Progenitor cell of endocrine pancreas (in vitro differentiated cells): ENCODE results near the gene NDST4. TPM values are rescaled to one million over a fixed set of nuclear protein-coding genes. Genes with fewer than 3 reads are reported as not detected.

Experiments
- DNase-seq: peaks from one replicate; pipeline ENCODE4 v3.0.0; 2021; ENCODE audit warnings: low spot score; ENCODE audit not compliant: unreplicated experiment
- H3K27ac Mint-ChIP-seq: 2 replicates; pipeline ENCODE4 v1.8.0; 2021; ENCODE audit warnings: mild to moderate bottlenecking, moderate library complexity, mixed read lengths
- H3K27me3 Mint-ChIP-seq: 2 replicates; pipeline ENCODE4 v1.8.0; 2021; ENCODE audit warnings: mixed read lengths
- H3K36me3 Mint-ChIP-seq: 2 replicates; pipeline ENCODE4 v1.8.0; 2022; ENCODE audit warnings: mixed read lengths; ENCODE audit not compliant: insufficient read depth
- H3K4me1 Mint-ChIP-seq: 2 replicates; pipeline ENCODE4 v1.8.0; 2021; ENCODE audit warnings: low read depth, mixed read lengths
- H3K4me3 Mint-ChIP-seq: 2 replicates; pipeline ENCODE4 v1.8.0; 2021; ENCODE audit warnings: low read depth, mild to moderate bottlenecking, moderate library complexity, mixed read lengths
- H3K9me3 Mint-ChIP-seq: 2 replicates; pipeline ENCODE4 v1.8.0; 2021; ENCODE audit warnings: low read depth, mixed read lengths
- long read RNA-seq: library from polyadenylated mRNA; unstranded; transcript quantifications from one replicate; pipeline ENCODE4 v2.0.0, GENCODE V29; 2020
- total RNA-seq: library from RNA; stranded (reverse); gene quantifications from 2 replicates; pipeline ENCODE4 v1.2.1, GENCODE V29; 2021
- TF ChIP-seq, protein P1 (sequence below): fragments of 200-600 bp; sonication (generic); IDR thresholded peaks from one replicate; pipeline ENCODE4 v1.5.0; 2021; ENCODE audit warnings: antibody characterized with exemption, mild to moderate bottlenecking; ENCODE audit not compliant: unreplicated experiment

Gene NDST4
- total RNA-seq = 0.14 and 0.20 TPM in 2 replicates
- long read RNA-seq, partial matches to known transcripts = 0 of 1 reads
- long read RNA-seq, other reads (novel, unspliced or antisense) = 1 of 1 reads

DNA sequence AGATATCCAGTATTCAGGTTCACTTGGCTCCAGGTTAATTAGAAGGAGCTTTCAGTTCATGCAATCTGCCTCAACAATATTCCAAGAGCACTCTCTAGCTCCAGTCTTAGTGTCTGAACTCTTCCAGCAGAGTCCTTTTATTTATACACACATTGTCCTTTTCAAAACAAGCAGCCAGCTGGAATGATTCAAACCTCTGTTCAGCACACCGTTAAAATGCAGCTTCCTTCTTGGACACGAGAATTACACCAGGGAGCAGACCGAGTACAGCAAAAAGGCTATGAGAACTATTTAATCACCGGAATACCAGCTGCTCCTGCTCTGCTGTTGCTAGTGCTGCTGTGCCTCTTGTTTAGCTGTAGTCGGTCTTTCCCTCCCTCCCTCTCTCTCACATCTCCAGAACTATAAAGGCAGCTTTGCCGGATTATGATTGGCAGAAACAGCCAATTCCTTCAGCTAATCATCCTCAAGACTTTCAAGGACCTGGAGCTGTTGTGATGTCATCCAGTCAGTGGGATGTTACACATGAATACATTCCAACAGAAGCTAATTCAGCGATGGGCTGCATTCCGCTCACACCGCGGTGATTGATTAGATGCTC, at the start of gene NDST4:
NDST4 (minus strand) TSS at position 115 of the 601 bp plus-strand sequence. CDS start 36,584 bp downstream, outside the sequence.
- no peak within 1 kb of the TSS for H3K4me3 Mint-ChIP-seq
- H3K27ac Mint-ChIP-seq = no peak within 1 kb of the TSS
- H3K4me1 Mint-ChIP-seq = peaks cover 15% of the 10 kb centered on the region
- no peaks in the 10 kb centered on the region for H3K27me3 Mint-ChIP-seq
- TF ChIP-seq, protein P1, sequence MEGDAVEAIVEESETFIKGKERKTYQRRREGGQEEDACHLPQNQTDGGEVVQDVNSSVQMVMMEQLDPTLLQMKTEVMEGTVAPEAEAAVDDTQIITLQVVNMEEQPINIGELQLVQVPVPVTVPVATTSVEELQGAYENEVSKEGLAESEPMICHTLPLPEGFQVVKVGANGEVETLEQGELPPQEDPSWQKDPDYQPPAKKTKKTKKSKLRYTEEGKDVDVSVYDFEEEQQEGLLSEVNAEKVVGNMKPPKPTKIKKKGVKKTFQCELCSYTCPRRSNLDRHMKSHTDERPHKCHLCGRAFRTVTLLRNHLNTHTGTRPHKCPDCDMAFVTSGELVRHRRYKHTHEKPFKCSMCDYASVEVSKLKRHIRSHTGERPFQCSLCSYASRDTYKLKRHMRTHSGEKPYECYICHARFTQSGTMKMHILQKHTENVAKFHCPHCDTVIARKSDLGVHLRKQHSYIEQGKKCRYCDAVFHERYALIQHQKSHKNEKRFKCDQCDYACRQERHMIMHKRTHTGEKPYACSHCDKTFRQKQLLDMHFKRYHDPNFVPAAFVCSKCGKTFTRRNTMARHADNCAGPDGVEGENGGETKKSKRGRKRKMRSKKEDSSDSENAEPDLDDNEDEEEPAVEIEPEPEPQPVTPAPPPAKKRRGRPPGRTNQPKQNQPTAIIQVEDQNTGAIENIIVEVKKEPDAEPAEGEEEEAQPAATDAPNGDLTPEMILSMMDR = no peak
- no peaks in the 10 kb centered on the region for H3K9me3 Mint-ChIP-seq
- no peaks in the 10 kb centered on the region for H3K36me3 Mint-ChIP-seq
- DNase-seq = no peak

DNA sequence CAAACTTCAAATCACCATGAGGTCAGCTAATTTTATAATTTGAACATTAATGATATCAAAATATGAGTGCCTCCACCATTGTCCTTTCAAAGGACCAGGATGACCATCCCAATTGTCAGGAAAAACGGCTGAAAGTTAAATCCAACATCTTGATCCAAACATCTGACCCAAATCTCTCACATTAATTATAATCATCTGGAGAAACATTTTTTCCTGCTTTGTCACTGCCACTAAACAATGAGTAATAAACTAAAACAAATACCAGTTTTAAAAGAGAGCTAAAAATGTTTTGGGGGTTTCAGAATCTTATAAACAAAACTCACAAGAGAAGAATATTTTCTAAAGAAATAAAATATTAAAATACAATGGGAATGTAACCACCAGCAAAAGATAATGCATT, 45.7 kb upstream of the NDST4 start:
- H3K4me3 Mint-ChIP-seq = no peak overlapping the region
- TF ChIP-seq, protein P1 = no peak
- H3K27me3 Mint-ChIP-seq = no peaks in the 10 kb centered on the region
- no peak overlapping the region for H3K27ac Mint-ChIP-seq
- H3K4me1 Mint-ChIP-seq = no peaks in the 10 kb centered on the region
- no peak for DNase-seq
- H3K36me3 Mint-ChIP-seq = no peaks in the 10 kb centered on the region
- H3K9me3 Mint-ChIP-seq = no peaks in the 10 kb centered on the region

DNA sequence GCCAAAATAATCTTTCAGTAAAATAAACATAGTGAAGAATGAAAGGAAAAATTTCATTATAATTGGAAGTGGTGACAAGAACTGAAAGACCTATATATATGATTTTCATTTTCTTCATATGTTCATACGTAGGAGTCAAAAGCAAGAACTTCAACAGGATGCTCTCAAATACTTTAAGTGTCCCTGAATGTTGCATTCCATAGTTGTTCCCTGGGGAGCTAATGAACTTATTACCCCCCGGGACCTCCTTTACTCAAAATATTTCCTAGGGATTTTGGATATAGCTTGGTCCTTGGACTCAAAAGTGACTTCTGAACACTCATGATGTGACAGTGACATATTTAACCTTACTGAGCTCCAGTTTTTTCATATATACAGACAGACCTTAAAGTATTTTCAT, 44.9 kb upstream of the NDST4 start:
- Mint-ChIP-seq H3K27me3 (no peaks in the 10 kb centered on the region), H3K27ac (no peak overlapping the region), H3K9me3 (no peaks in the 10 kb centered on the region), H3K36me3 (no peaks in the 10 kb centered on the region), H3K4me3 (no peak overlapping the region), H3K4me1 (no peaks in the 10 kb centered on the region)
- TF ChIP-seq, protein P1 = no peak
- DNase-seq = no peak

DNA sequence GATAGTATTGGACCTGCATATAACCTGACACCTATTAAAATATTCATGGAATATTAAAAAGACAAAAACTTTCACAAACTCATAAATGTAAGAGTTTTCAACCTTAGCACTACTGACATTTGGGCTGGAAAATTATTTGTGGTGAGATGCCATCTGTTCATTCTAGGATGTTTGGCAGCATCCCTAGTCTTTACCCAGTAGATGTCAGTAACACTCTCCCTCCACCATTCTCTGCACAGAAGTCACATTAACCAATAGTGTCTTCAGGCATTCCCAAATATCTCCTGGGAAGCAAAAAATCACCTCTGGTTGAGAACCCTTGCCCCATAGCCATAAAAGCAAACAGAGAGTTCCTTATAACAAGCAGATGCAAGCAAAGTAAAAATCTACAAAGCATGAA, 41.4 kb upstream of the NDST4 start:
- DNase-seq = no peak
- TF ChIP-seq, protein P1 = no peak
- no peaks in the 10 kb centered on the region for H3K9me3 Mint-ChIP-seq
- no peak overlapping the region for H3K4me3 Mint-ChIP-seq
- no peak overlapping the region for H3K27ac Mint-ChIP-seq
- H3K27me3 Mint-ChIP-seq = no peaks in the 10 kb centered on the region
- H3K4me1 Mint-ChIP-seq = no peaks in the 10 kb centered on the region
- H3K36me3 Mint-ChIP-seq = no peaks in the 10 kb centered on the region

DNA sequence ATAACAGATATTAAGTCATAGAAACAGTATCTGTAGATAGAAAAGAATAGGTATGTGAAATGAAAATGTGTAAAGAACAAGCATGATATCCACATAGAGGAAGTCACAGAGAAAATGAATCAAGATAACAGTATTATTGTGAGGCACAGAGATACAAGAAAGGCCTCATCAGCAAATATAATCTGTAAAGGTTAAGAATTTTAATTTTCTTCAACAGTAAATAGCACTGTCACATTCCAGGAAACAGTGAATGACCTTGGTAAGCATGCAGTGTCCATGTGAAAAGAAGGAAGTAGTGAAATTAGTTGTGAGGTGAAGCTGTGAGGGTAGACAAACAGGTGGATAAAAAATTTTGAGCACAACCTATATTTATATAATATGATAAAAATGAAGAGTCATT, 39.5 kb upstream of the NDST4 start:
- no peak for DNase-seq
- no peaks in the 10 kb centered on the region for H3K4me1 Mint-ChIP-seq
- H3K36me3 Mint-ChIP-seq = no peaks in the 10 kb centered on the region
- H3K27me3 Mint-ChIP-seq = no peaks in the 10 kb centered on the region
- no peak overlapping the region for H3K27ac Mint-ChIP-seq
- H3K9me3 Mint-ChIP-seq = no peaks in the 10 kb centered on the region
- TF ChIP-seq, protein P1 = no peak
- H3K4me3 Mint-ChIP-seq = no peak overlapping the region
